HepG2 (cell line): Measurements from ENCODE around the gene ATG2A. TPM values are rescaled to one million over a fixed set of nuclear protein-coding genes. Genes with fewer than 3 reads are reported as not detected.
A peak's percentile ranks its signal among the peaks of the same experiment; 100 is the strongest.

Experiments used
- BORCS8-MEF2B ChIP-seq: sonication (generic); formaldehyde crosslinking; IDR thresholded peaks from 2 replicates; pipeline ENCODE4 v1.8.0; 2022; ENCODE audit warnings: mild to moderate bottlenecking, missing genetic modification reagents
- CSRNP2 ChIP-seq: sonication (generic); formaldehyde crosslinking; conservative IDR thresholded peaks from 2 replicates; pipeline ENCODE4 v1.8.0; 2022; ENCODE audit warnings: low read depth, missing genetic modification reagents
- DR1 ChIP-seq: sonication (generic); formaldehyde crosslinking; IDR thresholded peaks from 2 replicates; pipeline ENCODE4 v1.8.0; 2021; ENCODE audit warnings: mild to moderate bottlenecking, missing genetic modification reagents, inconsistent platforms
- FOXA1 ChIP-seq, 2 experiments: fragments of 450-650 bp in 1 of 2; sonication (generic) in 1 of 2; formaldehyde crosslinking in 1 of 2; IDR thresholded peaks; 2 replicates each; pipeline versions ENCODE4 v1.4.0 to v1.6.1; 2016 to 2020; ENCODE audit warnings: missing genetic modification reagents in 1 of 2
- GMEB2 ChIP-seq: IDR thresholded peaks from 2 replicates; pipeline ENCODE4 v1.6.1; 2016; ENCODE audit warnings: missing biosample characterization, missing genetic modification reagents, low read depth
- MATR3 ChIP-seq: sonication (generic); formaldehyde crosslinking; IDR thresholded peaks from 2 replicates; pipeline ENCODE4 v1.4.0; 2020; ENCODE audit warnings: missing genetic modification reagents
- REXO4 ChIP-seq: sonication (generic); formaldehyde crosslinking; IDR thresholded peaks from 2 replicates; pipeline ENCODE4 v1.8.0; 2022; ENCODE audit warnings: missing genetic modification reagents, mild to moderate bottlenecking, borderline replicate concordance
- RORA ChIP-seq: sonication (generic); formaldehyde crosslinking; IDR thresholded peaks from 2 replicates; pipeline ENCODE4 v1.5.0; 2020; ENCODE audit warnings: mild to moderate bottlenecking, missing genetic modification reagents, moderate library complexity
- ZBTB26 ChIP-seq: IDR thresholded peaks from 2 replicates; pipeline ENCODE4 v1.6.1; 2016; ENCODE audit warnings: missing compliant biosample characterization, missing genetic modification reagents, borderline replicate concordance
- ZBTB44 ChIP-seq: sonication (generic); formaldehyde crosslinking; IDR thresholded peaks from 2 replicates; pipeline ENCODE4 v1.4.0; 2020; ENCODE audit warnings: missing genetic modification reagents
- ZMAT3 ChIP-seq: sonication (generic); formaldehyde crosslinking; conservative IDR thresholded peaks from 2 replicates; pipeline ENCODE4 v1.7.0; 2021; ENCODE audit warnings: missing genetic modification reagents
- ZNF12 ChIP-seq: sonication (generic); formaldehyde crosslinking; IDR thresholded peaks from 2 replicates; pipeline ENCODE4 v1.5.0; 2020; ENCODE audit warnings: missing genetic modification reagents
- ZNF281 ChIP-seq: sonication (generic); formaldehyde crosslinking; IDR thresholded peaks from 2 replicates; pipeline ENCODE4 v1.4.0; 2020; ENCODE audit warnings: missing genetic modification reagents, borderline replicate concordance
- ZNF432 ChIP-seq: sonication (generic); formaldehyde crosslinking; IDR thresholded peaks from 2 replicates; pipeline ENCODE4 v1.5.0; 2020; ENCODE audit warnings: missing genetic modification reagents, mild to moderate bottlenecking, borderline replicate concordance
- ZNF512B ChIP-seq: sonication (generic); formaldehyde crosslinking; IDR thresholded peaks from 2 replicates; pipeline ENCODE4 v1.5.1; 2020; ENCODE audit warnings: missing genetic modification reagents, mild to moderate bottlenecking, borderline replicate concordance
- ZNF607 ChIP-seq: sonication (generic); formaldehyde crosslinking; IDR thresholded peaks from 2 replicates; pipeline ENCODE4 v1.5.1; 2020; ENCODE audit warnings: missing genetic modification reagents, mild to moderate bottlenecking, borderline replicate concordance
- polyA plus RNA-seq, 8 experiments: library from polyadenylated mRNA; depleted of rRNA in 3 of 8; stranded (reverse) in 7 of 8; unstranded in 1 of 8; fragments of >200 nt; fragmentation: Illumina TruSeq in 4 of 8; extraction: Trizol in 4 of 8; gene quantifications; 2 replicates each; pipeline versions ENCODE4 v1.2.1 to v1.2.3, GENCODE V29; 2011 to 2016; ENCODE audit warnings: low read depth in 4 of 8, missing spikeins in 1 of 8, mixed read lengths in 1 of 8; ENCODE audit not compliant: insufficient read depth in 1 of 8
- total RNA-seq, 5 experiments: library from RNA; depleted of rRNA; stranded (reverse); fragments of >200 nt; fragmentation: Illumina TruSeq; extraction: Trizol; gene quantifications; 2 replicates each; pipeline ENCODE4 v1.2.3, GENCODE V29; 2016; ENCODE audit warnings: low read depth in 1 of 5

The ATG2A gene
- total and polyA plus RNA-seq, 2 of the 13 experiments (the other 11 are each of a cell fraction or from before 2014, with no cell fraction given): 6.7 to 8.0 TPM

GRCh38 chr11:64916040-64916774 lies 802 bp downstream of the ATG2A start (continued):
- TF ChIP-seq ZBTB26 (CRISPR knock-in tag): no peak; the same call in 1 of the 2 replicates
- no peak for TF ChIP-seq FOXA1 (IDR thresholded peaks at IDR 0.05)
- peak; percentile 91 for TF ChIP-seq FOXA1 (CRISPR knock-in tag; IDR thresholded peaks at IDR 0.05)
- TF ChIP-seq BORCS8-MEF2B (CRISPR knock-in tag): no peak
- no peak for TF ChIP-seq ZNF432 (CRISPR knock-in tag)
- 0 out of 2 replicates have a peak, but pooled peaks have one; percentile 25 for TF ChIP-seq ZNF607 (CRISPR knock-in tag)
- no peak for TF ChIP-seq GMEB2 (CRISPR knock-in tag)
- no peak for TF ChIP-seq RORA (CRISPR knock-in tag)
- TF ChIP-seq DR1: no peak
- TF ChIP-seq REXO4 (CRISPR knock-in tag): no peak
- TF ChIP-seq ZNF512B (CRISPR knock-in tag): no peak
- no peak for TF ChIP-seq CSRNP2
- no peak for TF ChIP-seq ZMAT3 (CRISPR knock-in tag)
- TF ChIP-seq ZBTB44 (CRISPR knock-in tag): no peak
- TF ChIP-seq ZNF12: no peak
- no peak for TF ChIP-seq MATR3 (CRISPR knock-in tag)
- no peak for TF ChIP-seq ZNF281 (CRISPR knock-in tag)
